ENCODE measurements around the gene PRDM7. TPM values are rescaled to one million over a fixed set of nuclear protein-coding genes. Genes with fewer than 3 reads are reported as not detected.
A peak's percentile ranks its signal among the peaks of the same experiment; 100 is the strongest.

PRDM7 gene
- total and polyA plus RNA-seq, 2 of the 4 experiments (the other 2 are of a cell fraction) = not detected

DNA sequence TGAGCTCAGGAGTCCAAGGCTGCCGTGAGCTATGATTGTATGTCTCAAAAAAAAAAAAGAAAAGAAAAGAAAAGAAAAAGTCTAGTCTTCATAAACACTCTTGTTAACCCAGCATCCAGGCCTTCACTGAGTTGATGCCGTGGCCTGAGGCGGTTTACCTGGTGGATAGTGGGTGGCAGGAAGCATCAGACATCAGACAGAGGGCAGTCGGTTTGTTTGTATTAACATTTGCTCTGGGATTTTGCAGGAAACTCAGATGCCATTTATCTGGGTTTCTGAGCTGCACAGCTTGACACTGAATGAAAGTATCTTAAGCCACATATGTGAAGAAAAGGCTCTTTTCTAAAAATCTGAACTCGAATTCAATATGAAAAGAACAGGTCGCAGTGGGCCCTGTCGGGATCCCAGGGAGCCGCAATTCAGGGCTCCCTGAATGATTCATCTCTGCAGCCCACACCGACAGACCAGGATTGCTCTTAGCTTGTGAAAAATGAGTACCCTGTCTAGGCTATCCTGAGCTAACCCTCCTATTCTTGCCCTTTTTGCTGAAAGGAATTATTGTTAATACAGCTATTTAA lies 56.8 kb downstream of the PRDM7 start:
- in situ Hi-C loops (cut with MboI; ENCODE audit: low sequenced_read_pairs) (loop anchor here (5.0 kb wide), 1 partner anchor 48 kb away; no protein-coding TSS in a partner anchor), intact Hi-C loops (cut with micrococcal nuclease) (loop anchor here (2.0 to 10.0 kb wide), 2 partner anchors 48 to 96 kb away; partner anchors contain the start of gene TUBB3), dilution Hi-C loops (cut with HindIII; ENCODE audit: low sequenced_read_pairs, unreplicated experiment) (no loop called here)
- Histone ChIP-seq H3K79me1 (ENCODE audit: low read depth in 1 of 2, low read length in 2 of 2) (peaks cover 7 to 23% of the 10 kb centered on the region in 2 experiments; a peak in 3 of 4 replicates), H3K23ac (ENCODE audit: low read depth, low read length) (peak overlapping the region; percentile 2; the same call in 1 of the 2 replicates), H3K27ac (ENCODE audit: insufficient read depth, low read length) (peak overlapping the region; percentile 77), H3K14ac (replicated peaks; ENCODE audit: low read depth, low read length) (peak overlapping the region; percentile 24; the same call in 1 of the 2 replicates), H2AFZ (replicated peaks; ENCODE audit: low read length, poor library complexity) (peak overlapping the region; percentile 4), H3K56ac (ENCODE audit: extremely low read depth, insufficient read depth, low read length) (peak overlapping the region; percentile 52), H3K9me3 (ENCODE audit: control insufficient read depth, insufficient read depth, low read length) (no peaks in the 10 kb centered on the region), H2BK120ac (ENCODE audit: low read depth, low read length) (peak overlapping the region; percentile 6), H3K27me3 (ENCODE audit: control insufficient read depth, insufficient read depth, low read length) (no peaks in the 10 kb centered on the region), H3K9me1 (ENCODE audit: insufficient read depth, low read length) (peaks cover 6% of the 10 kb centered on the region), H3K9ac (ENCODE audit: low read depth, low read length) (peak overlapping the region; percentile 33; the same call in 1 of the 2 replicates), H3K4me3 (ENCODE audit: insufficient read depth, low read depth, low read length) (no peak overlapping the region), H3K18ac (ENCODE audit: low read depth, low read length) (peak overlapping the region; percentile 65; the same call in 1 of the 2 replicates), H3K36me3 (ENCODE audit: control insufficient read depth, insufficient read depth, low read length) (no peaks in the 10 kb centered on the region), H2AK5ac (ENCODE audit: low read depth, low read length) (peak overlapping the region; percentile 81; the same call in 1 of the 2 replicates), H2AK9ac (replicated peaks; ENCODE audit: low read depth, low read length, poor library complexity) (no peak overlapping the region), H3K4ac (ENCODE audit: low read depth, low read length) (peak overlapping the region; percentile 68; the same call in 1 of the 2 replicates), H3K4me2 (ENCODE audit: low read depth, low read length) (peak overlapping the region; percentile 64), H2BK20ac (ENCODE audit: low read depth, low read length) (peak overlapping the region; percentile 22), H4K91ac (ENCODE audit: insufficient read depth, low read depth, low read length) (peak overlapping the region; percentile 12), H3K4me1 (ENCODE audit: control insufficient read depth, insufficient read depth, low read length) (peaks cover 10% of the 10 kb centered on the region), H4K8ac (ENCODE audit: low read depth in 2 of 2, low read length in 2 of 2) (peak overlapping the region; percentile 75 to 94), H2BK5ac (ENCODE audit: low read depth, low read length, poor library complexity, severe bottlenecking) (peak overlapping the region; percentile 78), H2BK15ac (ENCODE audit: low read depth, low read length) (peak overlapping the region; percentile 54; the same call in 1 of the 3 replicates), H4K20me1 (ENCODE audit: insufficient read depth, low read length) (peaks cover 3% of the 10 kb centered on the region; the same call in 1 of the 2 replicates), H4K5ac (ENCODE audit: low read depth, low read length) (peak overlapping the region; percentile 51; the same call in 1 of the 2 replicates)
- ChIA-PET CTCF (no interaction called here), POLR2A (ENCODE audit: unreplicated experiment) (no interaction called here)
- BruUV-seq (replicated peaks) = TSS peak; percentile 24
- WGBS, 2 experiments (ENCODE audit: extremely low coverage in 2 of 2, insufficient read length in 1 of 2) = no CpG with 5 or more reads among the region's 9 CpGs
- DNase-seq (peak; percentile 36), ATAC-seq (ENCODE audit: low read depth) (no peak)
- TF ChIP-seq POLR2A (IDR thresholded peaks at IDR 0.05; ENCODE audit: low read depth, low read length) (no peak), SMC3 (IDR thresholded peaks at IDR 0.05; ENCODE audit: low read depth, low read length) (no peak), CEBPB (IDR thresholded peaks at IDR 0.05; ENCODE audit: low read depth, low read length) (no peak), RAD21 (IDR thresholded peaks at IDR 0.05; ENCODE audit: low read length) (no peak), FOS (IDR thresholded peaks at IDR 0.05; ENCODE audit: low read depth, low read length) (no peak), CHD1 (IDR thresholded peaks at IDR 0.05; ENCODE audit: low read depth, low read length) (no peak), MAZ (IDR thresholded peaks at IDR 0.05; ENCODE audit: borderline replicate concordance, low read depth, low read length) (no peak), RCOR1 (IDR thresholded peaks at IDR 0.05; ENCODE audit: insufficient replicate concordance, low read length) (no peak), MXI1 (IDR thresholded peaks at IDR 0.05; ENCODE audit: borderline replicate concordance, low read depth, low read length) (no peak), BHLHE40 (IDR thresholded peaks at IDR 0.05; ENCODE audit: low read depth, low read length) (no peak), NFE2L2 (IDR thresholded peaks at IDR 0.05; ENCODE audit: low read depth, low read length) (no peak), RFX5 (IDR thresholded peaks at IDR 0.05; ENCODE audit: low read depth, low read length) (no peak)
- TF ChIP-seq, protein P1, sequence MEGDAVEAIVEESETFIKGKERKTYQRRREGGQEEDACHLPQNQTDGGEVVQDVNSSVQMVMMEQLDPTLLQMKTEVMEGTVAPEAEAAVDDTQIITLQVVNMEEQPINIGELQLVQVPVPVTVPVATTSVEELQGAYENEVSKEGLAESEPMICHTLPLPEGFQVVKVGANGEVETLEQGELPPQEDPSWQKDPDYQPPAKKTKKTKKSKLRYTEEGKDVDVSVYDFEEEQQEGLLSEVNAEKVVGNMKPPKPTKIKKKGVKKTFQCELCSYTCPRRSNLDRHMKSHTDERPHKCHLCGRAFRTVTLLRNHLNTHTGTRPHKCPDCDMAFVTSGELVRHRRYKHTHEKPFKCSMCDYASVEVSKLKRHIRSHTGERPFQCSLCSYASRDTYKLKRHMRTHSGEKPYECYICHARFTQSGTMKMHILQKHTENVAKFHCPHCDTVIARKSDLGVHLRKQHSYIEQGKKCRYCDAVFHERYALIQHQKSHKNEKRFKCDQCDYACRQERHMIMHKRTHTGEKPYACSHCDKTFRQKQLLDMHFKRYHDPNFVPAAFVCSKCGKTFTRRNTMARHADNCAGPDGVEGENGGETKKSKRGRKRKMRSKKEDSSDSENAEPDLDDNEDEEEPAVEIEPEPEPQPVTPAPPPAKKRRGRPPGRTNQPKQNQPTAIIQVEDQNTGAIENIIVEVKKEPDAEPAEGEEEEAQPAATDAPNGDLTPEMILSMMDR (conservative IDR thresholded peaks at IDR 0.05; ENCODE audit: low read depth, low read length) = no peak
- TF ChIP-seq, protein P2, sequence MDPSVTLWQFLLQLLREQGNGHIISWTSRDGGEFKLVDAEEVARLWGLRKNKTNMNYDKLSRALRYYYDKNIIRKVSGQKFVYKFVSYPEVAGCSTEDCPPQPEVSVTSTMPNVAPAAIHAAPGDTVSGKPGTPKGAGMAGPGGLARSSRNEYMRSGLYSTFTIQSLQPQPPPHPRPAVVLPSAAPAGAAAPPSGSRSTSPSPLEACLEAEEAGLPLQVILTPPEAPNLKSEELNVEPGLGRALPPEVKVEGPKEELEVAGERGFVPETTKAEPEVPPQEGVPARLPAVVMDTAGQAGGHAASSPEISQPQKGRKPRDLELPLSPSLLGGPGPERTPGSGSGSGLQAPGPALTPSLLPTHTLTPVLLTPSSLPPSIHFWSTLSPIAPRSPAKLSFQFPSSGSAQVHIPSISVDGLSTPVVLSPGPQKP (IDR thresholded peaks at IDR 0.05; ENCODE audit: borderline replicate concordance, low read depth, low read length) = no peak
- TF ChIP-seq, protein P3, sequence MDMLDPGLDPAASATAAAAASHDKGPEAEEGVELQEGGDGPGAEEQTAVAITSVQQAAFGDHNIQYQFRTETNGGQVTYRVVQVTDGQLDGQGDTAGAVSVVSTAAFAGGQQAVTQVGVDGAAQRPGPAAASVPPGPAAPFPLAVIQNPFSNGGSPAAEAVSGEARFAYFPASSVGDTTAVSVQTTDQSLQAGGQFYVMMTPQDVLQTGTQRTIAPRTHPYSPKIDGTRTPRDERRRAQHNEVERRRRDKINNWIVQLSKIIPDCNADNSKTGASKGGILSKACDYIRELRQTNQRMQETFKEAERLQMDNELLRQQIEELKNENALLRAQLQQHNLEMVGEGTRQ (IDR thresholded peaks at IDR 0.05; ENCODE audit: low read depth, low read length) = no peak

All from IMR-90 (cell line).